Brain microvascular endothelial cell (primary cell): ENCODE measurements around the gene ZSWIM3.

Source experiments
- DNase-seq: peaks from one replicate; pipeline ENCODE4 v3.0.0-alpha.2; 2020
- H3K27ac ChIP-seq: fragments of 250-450 bp; sonication (Bioruptor Pico); 2 replicates; pipeline ENCODE4 v1.5.1; 2020; ENCODE audit warnings: mild to moderate bottlenecking, moderate library complexity
- H3K27me3 ChIP-seq: fragments of 250-450 bp; sonication (Bioruptor Pico); replicated peaks from 2 replicates; pipeline ENCODE4 v1.5.1; 2020; ENCODE audit warnings: mild to moderate bottlenecking
- H3K36me3 ChIP-seq: fragments of 250-450 bp; sonication (Bioruptor Pico); replicated peaks from 2 replicates; pipeline ENCODE4 v1.5.1; 2020; ENCODE audit warnings: mild to moderate bottlenecking
- H3K4me3 ChIP-seq: 2 replicates; pipeline ENCODE4 v1.5.1; 2011; ENCODE audit warnings: low read depth, mild to moderate bottlenecking, control low read depth, low read length, moderate library complexity
- CTCF ChIP-seq: IDR thresholded peaks from 2 replicates; pipeline ENCODE4 v1.5.1; 2011; ENCODE audit warnings: low read depth, mild to moderate bottlenecking, moderate library complexity, low read length, control low read depth, inconsistent platforms; ENCODE audit errors: missing control alignments
- in situ Hi-C: cut with HindIII; loops from 2 replicates; pipeline ENCODE4 v1.10.0; 2017; ENCODE audit warnings: low sequenced_read_pairs, low pct_ligation_motif_present

The ZSWIM3 gene

GRCh38 chr20:45857882-45858216 lies 435 bp downstream of the ZSWIM3 start:
- in situ Hi-C loops, result no loop called here
- no peak overlapping the region for H3K27ac ChIP-seq
- H3K4me3 ChIP-seq, result peak overlapping the region; percentile 90
- H3K36me3 ChIP-seq, result no peaks in the 10 kb centered on the region
- DNase-seq, result no peak
- no peak for TF ChIP-seq CTCF
- H3K27me3 ChIP-seq, result no peaks in the 10 kb centered on the region

GRCh38 chr20:45859916-45860315 lies 2.5 kb downstream of the ZSWIM3 start:
- Histone ChIP-seq H3K27ac (no peak overlapping the region), H3K27me3 (no peaks in the 10 kb centered on the region), H3K36me3 (no peaks in the 10 kb centered on the region), H3K4me3 (no peak overlapping the region)
- TF ChIP-seq CTCF, result no peak
- in situ Hi-C loops, result no loop called here
- no peak for DNase-seq

- TF ChIP-seq CTCF, result no peak
- Histone ChIP-seq H3K36me3 (no peaks in the 10 kb centered on the region), H3K27ac (no peak overlapping the region), H3K27me3 (no peaks in the 10 kb centered on the region), H3K4me3 (no peak overlapping the region)
- no peak for DNase-seq
- in situ Hi-C loops, result no loop called here
Observed at GRCh38 chr20:45860560-45861220, 3.3 kb downstream of the ZSWIM3 start.

GRCh38 chr20:45861221-45862075 lies 4.0 kb downstream of the ZSWIM3 start:
- in situ Hi-C loops, result no loop called here
- Histone ChIP-seq H3K4me3 (no peak overlapping the region), H3K36me3 (no peaks in the 10 kb centered on the region), H3K27me3 (no peaks in the 10 kb centered on the region), H3K27ac (no peak overlapping the region)
- TF ChIP-seq CTCF, result no peak
- DNase-seq, result no peak

GRCh38 chr20:45863543-45864470 lies 6.4 kb downstream of the ZSWIM3 start:
- Histone ChIP-seq H3K27ac (no peak overlapping the region), H3K27me3 (no peaks in the 10 kb centered on the region), H3K36me3 (no peaks in the 10 kb centered on the region), H3K4me3 (no peak overlapping the region)
- in situ Hi-C loops, result no loop called here
- no peak for TF ChIP-seq CTCF
- DNase-seq, result no peak
